ENCODE results near the gene SHISA3.

Gene SHISA3

GRCh38 chr4:42445038-42445437, 47.8 kb downstream of the SHISA3 start:
- DNase-seq (ENCODE audit: low read depth) = no peak

GRCh38 chr4:42446823-42447222, 49.5 kb downstream of the SHISA3 start:
- DNase-seq (ENCODE audit: low read depth) = no peak

Measured in fibroblast of the conjunctiva (primary cell).